NCI-H2107 (cell line): ENCODE data around the gene SH2D3C.

Experiments used
- DNase-seq: peaks from one replicate; lab custom pipeline; 2025; lab: John Stamatoyannopoulos, UW

The SH2D3C gene

GRCh38 chr9:127741831-127742434 is 36.5 kb downstream of the SH2D3C start:
- DNase-seq, result no peak

GRCh38 chr9:127739614-127740330 is 38.7 kb downstream of the SH2D3C start:
- DNase-seq, result no peak

GRCh38 chr9:127738666-127739065 is 39.8 kb downstream of the SH2D3C start:
- DNase-seq, result no peak

- no peak for DNase-seq
These were observed 42.8 kb downstream of the SH2D3C start for GRCh38 chr9:127735530-127736185.

GRCh38 chr9:127734747-127735529 is 43.5 kb downstream of the SH2D3C start, which contains the start of gene TOR2A:
Gene TOR2A, minus strand, starts transcription at chr9:127735294. Its CDS starts 24 bp downstream, at chr9:127735270.
- peak; percentile 96 for DNase-seq

GRCh38 chr9:127734247-127734746 is 44.2 kb downstream of the SH2D3C start:
- no peak for DNase-seq

- no peak for DNase-seq
These were observed 44.9 kb downstream of the SH2D3C start for GRCh38 chr9:127733614-127734013.

GRCh38 chr9:127732444-127732843 is 46.0 kb downstream of the SH2D3C start:
- no peak for DNase-seq

- no peak for DNase-seq
These were observed 46.5 kb downstream of the SH2D3C start for GRCh38 chr9:127731938-127732337.

- no peak for DNase-seq
These were observed 47.6 kb downstream of the SH2D3C start for GRCh38 chr9:127730799-127731410.

GRCh38 chr9:127730262-127730661 is 48.2 kb downstream of the SH2D3C start:
- DNase-seq, result no peak

GRCh38 chr9:127729522-127730256 is 48.8 kb downstream of the SH2D3C start:
- no peak for DNase-seq

- DNase-seq, result no peak
These were observed 49.7 kb downstream of the SH2D3C start for GRCh38 chr9:127728808-127729207.

- DNase-seq, result no peak
These were observed 51.6 kb downstream of the SH2D3C start for GRCh38 chr9:127726871-127727270.

GRCh38 chr9:127724012-127724411 is 54.5 kb downstream of the SH2D3C start:
- DNase-seq, result no peak

- DNase-seq, result no peak
These were observed 55.0 kb downstream of the SH2D3C start for GRCh38 chr9:127723444-127723843.

- DNase-seq, result no peak
These were observed 55.5 kb downstream of the SH2D3C start for GRCh38 chr9:127723013-127723412.

- DNase-seq, result no peak
These were observed 56.3 kb downstream of the SH2D3C start for GRCh38 chr9:127722055-127722745.

- DNase-seq, result no peak
These were observed 57.1 kb downstream of the SH2D3C start for GRCh38 chr9:127721391-127721821.

GRCh38 chr9:127720865-127721227 is 57.6 kb downstream of the SH2D3C start:
- no peak for DNase-seq
